ENCODE measurements around the gene CYB561D1.
A peak's percentile ranks its signal among the peaks of the same experiment; 100 is the strongest.

DNA sequence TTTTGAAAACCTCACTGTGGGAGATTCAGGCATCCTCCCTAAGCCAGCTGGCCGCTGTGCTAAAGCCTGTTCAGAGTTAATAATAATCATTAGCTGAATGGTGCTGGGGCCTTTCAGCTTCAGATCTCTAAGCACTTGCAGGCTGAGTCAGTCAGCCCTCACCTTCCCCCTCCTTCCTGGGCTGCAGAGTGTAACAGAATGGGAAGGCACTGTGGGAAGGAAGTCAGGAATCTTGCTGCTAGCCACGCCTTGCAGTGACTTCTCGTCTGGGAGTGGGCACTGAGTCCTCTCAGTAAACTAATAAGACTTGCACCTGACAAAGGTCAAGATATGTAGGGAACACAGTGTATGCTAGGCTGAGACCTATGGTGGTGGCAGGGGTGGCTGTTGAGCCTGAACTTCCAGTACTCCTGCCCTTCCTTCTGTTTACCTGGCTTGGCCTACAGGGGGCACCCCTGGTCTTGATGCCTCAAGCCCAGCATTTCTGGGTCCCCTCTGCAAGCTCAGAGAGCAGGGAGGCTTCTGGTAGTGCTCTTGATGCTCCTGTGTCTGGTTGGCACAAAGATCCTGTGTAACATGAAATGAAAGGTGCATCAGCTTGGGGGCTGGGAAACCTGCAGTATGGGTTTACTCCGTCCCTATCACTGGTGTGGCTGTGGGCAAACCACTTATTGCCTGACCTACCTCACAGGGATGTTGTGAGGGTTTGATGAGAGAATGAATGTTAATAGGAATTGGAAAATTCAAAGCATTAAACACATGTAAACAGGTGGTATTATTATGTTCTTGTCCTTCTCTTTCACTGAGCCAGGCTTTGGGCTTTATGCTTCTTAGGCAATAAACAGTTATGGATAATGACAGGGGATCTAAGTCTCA lies 6.0 kb downstream of the CYB561D1 start:
- TF ChIP-seq, protein P1, sequence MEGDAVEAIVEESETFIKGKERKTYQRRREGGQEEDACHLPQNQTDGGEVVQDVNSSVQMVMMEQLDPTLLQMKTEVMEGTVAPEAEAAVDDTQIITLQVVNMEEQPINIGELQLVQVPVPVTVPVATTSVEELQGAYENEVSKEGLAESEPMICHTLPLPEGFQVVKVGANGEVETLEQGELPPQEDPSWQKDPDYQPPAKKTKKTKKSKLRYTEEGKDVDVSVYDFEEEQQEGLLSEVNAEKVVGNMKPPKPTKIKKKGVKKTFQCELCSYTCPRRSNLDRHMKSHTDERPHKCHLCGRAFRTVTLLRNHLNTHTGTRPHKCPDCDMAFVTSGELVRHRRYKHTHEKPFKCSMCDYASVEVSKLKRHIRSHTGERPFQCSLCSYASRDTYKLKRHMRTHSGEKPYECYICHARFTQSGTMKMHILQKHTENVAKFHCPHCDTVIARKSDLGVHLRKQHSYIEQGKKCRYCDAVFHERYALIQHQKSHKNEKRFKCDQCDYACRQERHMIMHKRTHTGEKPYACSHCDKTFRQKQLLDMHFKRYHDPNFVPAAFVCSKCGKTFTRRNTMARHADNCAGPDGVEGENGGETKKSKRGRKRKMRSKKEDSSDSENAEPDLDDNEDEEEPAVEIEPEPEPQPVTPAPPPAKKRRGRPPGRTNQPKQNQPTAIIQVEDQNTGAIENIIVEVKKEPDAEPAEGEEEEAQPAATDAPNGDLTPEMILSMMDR (IDR thresholded peaks at IDR 0.05; ENCODE audit: insufficient read depth, low read length), result peak; percentile 50
- TF ChIP-seq POLR2AphosphoS5 (IDR thresholded peaks at IDR 0.05; ENCODE audit: low read depth), result no peak
- TF ChIP-seq GABPA (IDR thresholded peaks at IDR 0.05; ENCODE audit: low read depth), result no peak
- TF ChIP-seq SPI1 (IDR thresholded peaks at IDR 0.05; ENCODE audit: borderline replicate concordance, low read depth), result no peak

Measured in HL-60 (cell line).